ENCODE results near the gene IFNAR1. TPM values are rescaled to one million over a fixed set of nuclear protein-coding genes. Genes with fewer than 3 reads are reported as not detected.
"Not testable (repeated sequence)": the region's sequence is repeated elsewhere in the genome, so short reads cannot be mapped to it uniquely, and the experiment has no call there.

The IFNAR1 gene
- total RNA-seq, 1 experiment from 2014 or later = 6.8 TPM

- no peak for DNase-seq (ENCODE audit: low spot score)
Observed at GRCh38 chr21:33305938-33306337, 18.8 kb upstream of the IFNAR1 start.

GRCh38 chr21:33308586-33309490 is 15.9 kb upstream of the IFNAR1 start:
- DNase-seq (ENCODE audit: low spot score) = no peak

GRCh38 chr21:33309778-33310177 is 15.0 kb upstream of the IFNAR1 start:
- DNase-seq (ENCODE audit: low spot score) = no peak

- no peak for DNase-seq (ENCODE audit: low spot score)
Observed at GRCh38 chr21:33312121-33312520, 12.6 kb upstream of the IFNAR1 start.

GRCh38 chr21:33313183-33313582 is 11.6 kb upstream of the IFNAR1 start:
- DNase-seq (ENCODE audit: low spot score) = no peak

- DNase-seq (ENCODE audit: low spot score) = no peak
Observed at GRCh38 chr21:33313611-33314010, 11.2 kb upstream of the IFNAR1 start.

GRCh38 chr21:33314111-33314510 is 10.7 kb upstream of the IFNAR1 start:
- DNase-seq (ENCODE audit: low spot score) = no peak

- DNase-seq (ENCODE audit: low spot score) = no peak
Observed at GRCh38 chr21:33315946-33316710, 8.6 kb upstream of the IFNAR1 start.

GRCh38 chr21:33317145-33317544 is 7.6 kb upstream of the IFNAR1 start:
- DNase-seq (ENCODE audit: low spot score) = no peak

GRCh38 chr21:33317786-33318486 is 6.8 kb upstream of the IFNAR1 start:
- DNase-seq (ENCODE audit: low spot score) = no peak

- DNase-seq (ENCODE audit: low spot score) = not testable (repeated sequence)
Observed at GRCh38 chr21:33321005-33321404, 3.8 kb upstream of the IFNAR1 start.

GRCh38 chr21:33323610-33324009 is 1.2 kb upstream of the IFNAR1 start:
- not testable (repeated sequence) for DNase-seq (ENCODE audit: low spot score)

- DNase-seq (ENCODE audit: low spot score) = peak; percentile 61
Observed at GRCh38 chr21:33325222-33326067, 675 bp downstream of the IFNAR1 start.

- no peak for DNase-seq (ENCODE audit: low spot score)
Observed at GRCh38 chr21:33327326-33327725, 2.6 kb downstream of the IFNAR1 start.

GRCh38 chr21:33327792-33328433 is 3.1 kb downstream of the IFNAR1 start:
- no peak for DNase-seq (ENCODE audit: low spot score)

- DNase-seq (ENCODE audit: low spot score) = no peak
Observed at GRCh38 chr21:33330726-33331125, 6.0 kb downstream of the IFNAR1 start.

- DNase-seq (ENCODE audit: low spot score) = no peak
Observed at GRCh38 chr21:33332143-33332542, 7.4 kb downstream of the IFNAR1 start.

- no peak for DNase-seq (ENCODE audit: low spot score)
Observed at GRCh38 chr21:33334191-33334590, 9.4 kb downstream of the IFNAR1 start.

- DNase-seq (ENCODE audit: low spot score) = no peak
Observed at GRCh38 chr21:33334824-33335223, 10.1 kb downstream of the IFNAR1 start.

- no peak for DNase-seq (ENCODE audit: low spot score)
Observed at GRCh38 chr21:33339135-33339534, 14.4 kb downstream of the IFNAR1 start.

- no peak for DNase-seq (ENCODE audit: low spot score)
Observed at GRCh38 chr21:33339918-33340317, 15.1 kb downstream of the IFNAR1 start.
